Peyer's patch (tissue), 4 donors: ENCODE results near the gene DBP.

Experiments
- POLR2A ChIP-seq, 2 donors: fragments of 450-650 bp; IDR thresholded peaks; one replicate each; pipeline ENCODE4 v1.5.1; 2017; ENCODE audit warnings: antibody characterized with exemption in 2 of 2, mild to moderate bottlenecking in 2 of 2, moderate library complexity in 2 of 2
- TF ChIP-seq, protein P1 (sequence below), 6 experiments: fragments of 450-650 bp in 4 of 6; fragments of 200-600 bp in 2 of 6; sonication (generic) in 1 of 6; IDR thresholded peaks; one replicate each; pipeline ENCODE4 v1.5.1; 2017 to 2019; ENCODE audit warnings: antibody characterized with exemption in 6 of 6, mild to moderate bottlenecking in 3 of 6, moderate library complexity in 1 of 6

DNA sequence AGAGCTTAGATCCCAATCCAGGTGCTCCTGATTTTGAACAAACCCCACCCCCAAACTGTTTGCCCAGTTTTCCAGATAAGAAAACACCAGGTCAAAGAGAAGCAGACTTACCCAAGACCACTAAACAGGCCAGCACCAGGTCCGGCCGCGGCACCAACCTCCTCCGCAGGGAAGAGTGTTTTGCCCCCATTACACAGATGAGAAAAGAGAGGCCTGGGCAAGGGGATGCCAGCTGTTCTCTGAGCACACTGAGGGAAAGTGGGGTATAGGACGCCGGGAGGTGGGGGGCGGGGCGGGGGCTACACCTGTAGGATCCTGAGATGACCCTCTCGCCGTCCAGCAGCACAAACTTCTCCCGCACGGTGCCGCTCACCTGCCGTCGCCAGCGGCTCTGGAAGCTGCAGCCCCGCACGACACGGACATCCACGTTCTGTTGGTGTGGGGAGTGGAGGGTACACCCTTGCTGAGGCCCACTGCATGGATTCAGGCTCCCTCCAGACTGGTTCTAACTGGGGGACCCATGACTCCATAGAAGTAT, 27.5 kb downstream of the DBP start:
- TF ChIP-seq, protein P1, sequence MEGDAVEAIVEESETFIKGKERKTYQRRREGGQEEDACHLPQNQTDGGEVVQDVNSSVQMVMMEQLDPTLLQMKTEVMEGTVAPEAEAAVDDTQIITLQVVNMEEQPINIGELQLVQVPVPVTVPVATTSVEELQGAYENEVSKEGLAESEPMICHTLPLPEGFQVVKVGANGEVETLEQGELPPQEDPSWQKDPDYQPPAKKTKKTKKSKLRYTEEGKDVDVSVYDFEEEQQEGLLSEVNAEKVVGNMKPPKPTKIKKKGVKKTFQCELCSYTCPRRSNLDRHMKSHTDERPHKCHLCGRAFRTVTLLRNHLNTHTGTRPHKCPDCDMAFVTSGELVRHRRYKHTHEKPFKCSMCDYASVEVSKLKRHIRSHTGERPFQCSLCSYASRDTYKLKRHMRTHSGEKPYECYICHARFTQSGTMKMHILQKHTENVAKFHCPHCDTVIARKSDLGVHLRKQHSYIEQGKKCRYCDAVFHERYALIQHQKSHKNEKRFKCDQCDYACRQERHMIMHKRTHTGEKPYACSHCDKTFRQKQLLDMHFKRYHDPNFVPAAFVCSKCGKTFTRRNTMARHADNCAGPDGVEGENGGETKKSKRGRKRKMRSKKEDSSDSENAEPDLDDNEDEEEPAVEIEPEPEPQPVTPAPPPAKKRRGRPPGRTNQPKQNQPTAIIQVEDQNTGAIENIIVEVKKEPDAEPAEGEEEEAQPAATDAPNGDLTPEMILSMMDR (IDR thresholded peaks at IDR 0.05), result no peak
- no peak for TF ChIP-seq POLR2A (IDR thresholded peaks at IDR 0.05)
